ENCODE measurements around the gene TAF1. TPM values are rescaled to one million over a fixed set of nuclear protein-coding genes. Genes with fewer than 3 reads are reported as not detected.
"Not testable (repeated sequence)": the region's sequence is repeated elsewhere in the genome, so short reads cannot be mapped to it uniquely, and the experiment has no call there.

TAF1 gene
- polyA plus RNA-seq, 1 donor (not counting 4 experiments of a cell fraction or from before 2014, with no cell fraction given): 13.3 TPM

DNA sequence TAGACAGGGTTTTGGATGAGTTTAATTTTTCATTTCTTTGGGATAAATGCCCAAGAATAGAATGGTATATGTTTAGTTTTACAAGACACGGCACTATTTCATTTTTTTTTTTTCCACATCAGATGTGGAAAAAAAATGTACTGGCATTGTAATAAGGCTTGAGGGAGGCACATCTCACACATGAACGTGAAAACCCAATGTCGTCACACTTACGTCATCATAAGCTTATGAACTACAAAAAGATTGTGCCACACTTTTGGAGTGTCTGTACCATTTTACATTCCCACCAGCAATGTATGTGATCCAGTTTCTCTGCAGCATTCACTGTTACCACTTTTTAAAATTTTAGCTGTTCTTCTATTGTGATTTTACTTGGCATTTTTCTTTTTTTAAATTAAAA, 74.2 kb downstream of the TAF1 start:
- DNase-seq (ENCODE audit: low read depth, low spot score) (no peak), FAIRE-seq (no peak)
- H3K27me3 ChIP-seq (ENCODE audit: control insufficient read depth, extremely low read depth, insufficient read depth, low read length): no peaks in the 10 kb centered on the region
- dilution Hi-C loops (cut with MboI; ENCODE audit: extremely low pct_ligation_motif_present, low sequenced_read_pairs): no loop called here
- no peaks in the 10 kb centered on the region for H4K20me1 ChIP-seq (ENCODE audit: control insufficient read depth, extremely low read depth, insufficient read depth, low read length)
- H3K9ac ChIP-seq (ENCODE audit: control insufficient read depth, extremely low read depth, insufficient read depth, low read length): no peak overlapping the region
- H3K36me3 ChIP-seq (ENCODE audit: control insufficient read depth in 2 of 2, extremely low read depth in 1 of 2, insufficient read depth in 2 of 2, low read length in 2 of 2): no peaks in the 10 kb centered on the region
- no peaks in the 10 kb centered on the region for H3K9me1 ChIP-seq (ENCODE audit: control insufficient read depth, extremely low read depth, insufficient read depth, low read length)
- TF ChIP-seq, protein P1, sequence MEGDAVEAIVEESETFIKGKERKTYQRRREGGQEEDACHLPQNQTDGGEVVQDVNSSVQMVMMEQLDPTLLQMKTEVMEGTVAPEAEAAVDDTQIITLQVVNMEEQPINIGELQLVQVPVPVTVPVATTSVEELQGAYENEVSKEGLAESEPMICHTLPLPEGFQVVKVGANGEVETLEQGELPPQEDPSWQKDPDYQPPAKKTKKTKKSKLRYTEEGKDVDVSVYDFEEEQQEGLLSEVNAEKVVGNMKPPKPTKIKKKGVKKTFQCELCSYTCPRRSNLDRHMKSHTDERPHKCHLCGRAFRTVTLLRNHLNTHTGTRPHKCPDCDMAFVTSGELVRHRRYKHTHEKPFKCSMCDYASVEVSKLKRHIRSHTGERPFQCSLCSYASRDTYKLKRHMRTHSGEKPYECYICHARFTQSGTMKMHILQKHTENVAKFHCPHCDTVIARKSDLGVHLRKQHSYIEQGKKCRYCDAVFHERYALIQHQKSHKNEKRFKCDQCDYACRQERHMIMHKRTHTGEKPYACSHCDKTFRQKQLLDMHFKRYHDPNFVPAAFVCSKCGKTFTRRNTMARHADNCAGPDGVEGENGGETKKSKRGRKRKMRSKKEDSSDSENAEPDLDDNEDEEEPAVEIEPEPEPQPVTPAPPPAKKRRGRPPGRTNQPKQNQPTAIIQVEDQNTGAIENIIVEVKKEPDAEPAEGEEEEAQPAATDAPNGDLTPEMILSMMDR (optimal IDR thresholded peaks at IDR 0.05 in 1 of 3, IDR thresholded peaks at IDR 0.05 in 1 of 3, conservative IDR thresholded peaks at IDR 0.05 in 1 of 3; ENCODE audit: extremely low read depth in 1 of 3, insufficient read depth in 2 of 3, low read length in 3 of 3): no peak
- TF ChIP-seq EZH2 (IDR thresholded peaks at IDR 0.05; ENCODE audit: low read length): no peak
- H3K9me3 ChIP-seq (ENCODE audit: control insufficient read depth, low read depth, low read length): no peaks in the 10 kb centered on the region
- H3K4me1 ChIP-seq (ENCODE audit: control insufficient read depth, extremely low read depth, insufficient read depth, low read length): no peaks in the 10 kb centered on the region
- no peak overlapping the region for H3K27ac ChIP-seq (ENCODE audit: control insufficient read depth, insufficient read depth, low read length)
- H3K4me2 ChIP-seq (ENCODE audit: control insufficient read depth, extremely low read depth, insufficient read depth, low read depth, low read length): no peak overlapping the region
- no peak overlapping the region for H2AFZ ChIP-seq (ENCODE audit: control insufficient read depth, low read length)
- no peak overlapping the region for H3K4me3 ChIP-seq (ENCODE audit: control insufficient read depth in 2 of 3, extremely low read depth in 1 of 3, insufficient read depth in 2 of 3, low read depth in 1 of 3, low read length in 3 of 3)
- no peaks in the 10 kb centered on the region for H3K79me2 ChIP-seq (ENCODE audit: control insufficient read depth, insufficient read depth, low read length)

DNA sequence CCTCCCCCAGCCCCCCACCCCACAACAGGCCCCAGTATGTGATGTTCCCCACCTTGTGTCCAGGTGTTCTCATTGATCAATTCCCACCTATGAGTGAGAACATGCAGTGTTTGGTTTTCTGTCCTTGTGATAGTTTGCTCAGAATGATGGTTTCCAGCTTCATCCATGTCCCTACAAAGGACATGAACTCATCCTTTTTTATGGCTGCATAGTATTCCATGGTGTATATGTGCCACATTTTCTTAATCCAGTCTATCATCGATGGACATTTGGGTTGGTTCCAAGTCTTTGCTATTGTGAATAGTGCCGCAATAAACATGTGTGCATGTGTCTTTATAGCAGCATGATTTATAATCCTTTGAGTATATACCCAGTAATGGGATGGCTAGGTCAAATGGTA, 75.7 kb downstream of the TAF1 start:
- H3K9me1 ChIP-seq (ENCODE audit: control insufficient read depth, extremely low read depth, insufficient read depth, low read length); dilution Hi-C loops (cut with MboI; ENCODE audit: extremely low pct_ligation_motif_present, low sequenced_read_pairs); DNase-seq (ENCODE audit: low read depth, low spot score); H3K9me3 ChIP-seq (ENCODE audit: control insufficient read depth, low read depth, low read length); H3K79me2 ChIP-seq (ENCODE audit: control insufficient read depth, insufficient read depth, low read length); H3K9ac ChIP-seq (ENCODE audit: control insufficient read depth, extremely low read depth, insufficient read depth, low read length); H3K4me3 ChIP-seq (ENCODE audit: control insufficient read depth in 2 of 3, extremely low read depth in 1 of 3, insufficient read depth in 2 of 3, low read depth in 1 of 3, low read length in 3 of 3); H4K20me1 ChIP-seq (ENCODE audit: control insufficient read depth, extremely low read depth, insufficient read depth, low read length); H2AFZ ChIP-seq (ENCODE audit: control insufficient read depth, low read length); FAIRE-seq; H3K27me3 ChIP-seq (ENCODE audit: control insufficient read depth, extremely low read depth, insufficient read depth, low read length); H3K27ac ChIP-seq (ENCODE audit: control insufficient read depth, insufficient read depth, low read length); H3K4me2 ChIP-seq (ENCODE audit: control insufficient read depth, extremely low read depth, insufficient read depth, low read depth, low read length); H3K4me1 ChIP-seq (ENCODE audit: control insufficient read depth, extremely low read depth, insufficient read depth, low read length); H3K36me3 ChIP-seq (ENCODE audit: control insufficient read depth in 2 of 2, extremely low read depth in 1 of 2, insufficient read depth in 2 of 2, low read length in 2 of 2): not testable (repeated sequence)

DNA sequence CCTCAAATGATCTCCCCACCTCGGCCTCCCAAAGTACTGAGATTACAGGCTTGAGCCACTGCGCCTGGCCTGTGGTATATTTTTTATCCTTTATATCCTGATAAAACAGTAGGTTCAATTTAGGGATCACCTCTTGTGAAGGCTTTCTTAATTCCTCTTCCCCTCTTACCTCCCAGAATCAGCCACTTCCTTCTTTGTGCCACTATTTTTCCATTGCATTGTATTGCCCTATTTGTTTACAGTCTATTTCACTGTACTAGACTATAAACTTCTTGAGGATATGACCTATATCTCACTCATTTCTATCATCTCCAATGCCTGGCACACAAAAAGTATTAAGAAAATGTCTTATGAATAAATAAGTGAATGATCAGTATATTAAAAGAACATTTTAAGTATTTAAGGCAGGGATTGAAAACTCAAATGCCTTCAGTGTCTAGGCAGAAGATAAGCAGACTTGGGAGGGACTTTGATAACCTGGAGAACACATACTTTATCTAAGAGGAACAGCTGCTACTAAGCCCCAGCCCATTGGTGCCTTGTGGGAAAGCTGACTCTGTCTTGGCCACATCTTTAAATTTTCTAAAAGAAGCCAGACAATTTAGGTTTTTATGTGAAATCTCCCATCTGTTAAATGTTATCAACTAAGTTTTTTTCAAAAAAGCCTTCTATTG, 84.4 kb downstream of the TAF1 start:
- Histone ChIP-seq H3K27ac (ENCODE audit: control insufficient read depth, insufficient read depth, low read length) (no peak overlapping the region), H4K20me1 (ENCODE audit: control insufficient read depth, extremely low read depth, insufficient read depth, low read length) (no peaks in the 10 kb centered on the region), H3K36me3 (ENCODE audit: control insufficient read depth in 2 of 2, extremely low read depth in 1 of 2, insufficient read depth in 2 of 2, low read length in 2 of 2) (peaks cover 0 to 6% of the 10 kb centered on the region in 2 experiments), H3K9ac (ENCODE audit: control insufficient read depth, extremely low read depth, insufficient read depth, low read length) (no peak overlapping the region), H3K79me2 (ENCODE audit: control insufficient read depth, insufficient read depth, low read length) (no peaks in the 10 kb centered on the region), H3K4me3 (ENCODE audit: control insufficient read depth in 2 of 3, extremely low read depth in 1 of 3, insufficient read depth in 2 of 3, low read depth in 1 of 3, low read length in 3 of 3) (no peak overlapping the region), H2AFZ (ENCODE audit: control insufficient read depth, low read length) (no peak overlapping the region), H3K4me1 (ENCODE audit: control insufficient read depth, extremely low read depth, insufficient read depth, low read length) (no peaks in the 10 kb centered on the region), H3K9me3 (ENCODE audit: control insufficient read depth, low read depth, low read length) (no peaks in the 10 kb centered on the region), H3K27me3 (ENCODE audit: control insufficient read depth, extremely low read depth, insufficient read depth, low read length) (no peaks in the 10 kb centered on the region), H3K4me2 (ENCODE audit: control insufficient read depth, extremely low read depth, insufficient read depth, low read depth, low read length) (no peak overlapping the region), H3K9me1 (ENCODE audit: control insufficient read depth, extremely low read depth, insufficient read depth, low read length) (no peaks in the 10 kb centered on the region)
- no peak for TF ChIP-seq EZH2 (IDR thresholded peaks at IDR 0.05; ENCODE audit: low read length)
- TF ChIP-seq, protein P1 (optimal IDR thresholded peaks at IDR 0.05 in 1 of 3, IDR thresholded peaks at IDR 0.05 in 1 of 3, conservative IDR thresholded peaks at IDR 0.05 in 1 of 3; ENCODE audit: extremely low read depth in 1 of 3, insufficient read depth in 2 of 3, low read length in 3 of 3): no peak
- DNase-seq (ENCODE audit: low read depth, low spot score): no peak
- FAIRE-seq: no peak
- dilution Hi-C loops (cut with MboI; ENCODE audit: extremely low pct_ligation_motif_present, low sequenced_read_pairs): no loop called here

DNA sequence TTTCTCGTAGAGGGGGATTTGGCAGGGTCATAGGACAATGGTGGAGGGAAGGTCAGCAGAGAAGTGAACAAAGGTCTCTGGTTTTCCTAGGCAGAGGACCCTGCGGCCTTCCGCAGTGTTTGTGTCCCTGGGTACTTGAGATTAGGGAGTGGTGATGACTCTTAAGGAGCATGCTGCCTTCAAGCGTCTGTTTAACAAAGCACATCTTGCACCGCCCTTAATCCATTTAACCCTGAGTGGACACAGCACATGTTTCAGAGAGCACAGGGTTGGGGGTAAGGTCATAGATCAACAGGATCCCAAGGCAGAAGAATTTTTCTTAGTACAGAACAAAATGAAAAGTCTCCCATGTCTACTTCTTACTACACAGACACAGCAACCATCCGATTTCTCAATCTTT, 85.4 kb downstream of the TAF1 start:
- FAIRE-seq; H3K27ac ChIP-seq (ENCODE audit: control insufficient read depth, insufficient read depth, low read length); H4K20me1 ChIP-seq (ENCODE audit: control insufficient read depth, extremely low read depth, insufficient read depth, low read length); dilution Hi-C loops (cut with MboI; ENCODE audit: extremely low pct_ligation_motif_present, low sequenced_read_pairs); H3K36me3 ChIP-seq (ENCODE audit: control insufficient read depth in 2 of 2, extremely low read depth in 1 of 2, insufficient read depth in 2 of 2, low read length in 2 of 2); H3K9me1 ChIP-seq (ENCODE audit: control insufficient read depth, extremely low read depth, insufficient read depth, low read length); DNase-seq (ENCODE audit: low read depth, low spot score); H3K4me2 ChIP-seq (ENCODE audit: control insufficient read depth, extremely low read depth, insufficient read depth, low read depth, low read length); H3K4me1 ChIP-seq (ENCODE audit: control insufficient read depth, extremely low read depth, insufficient read depth, low read length); H3K4me3 ChIP-seq (ENCODE audit: control insufficient read depth in 2 of 3, extremely low read depth in 1 of 3, insufficient read depth in 2 of 3, low read depth in 1 of 3, low read length in 3 of 3); H3K79me2 ChIP-seq (ENCODE audit: control insufficient read depth, insufficient read depth, low read length); H2AFZ ChIP-seq (ENCODE audit: control insufficient read depth, low read length); H3K9ac ChIP-seq (ENCODE audit: control insufficient read depth, extremely low read depth, insufficient read depth, low read length); H3K27me3 ChIP-seq (ENCODE audit: control insufficient read depth, extremely low read depth, insufficient read depth, low read length); H3K9me3 ChIP-seq (ENCODE audit: control insufficient read depth, low read depth, low read length): not testable (repeated sequence)
